ENCODE measurements around the gene HDAC4.

GRCh38 chr2:239135531-239135930 is 265.3 kb downstream of the HDAC4 start:
- no peak for TF ChIP-seq ZNF274 (IDR thresholded peaks at IDR 0.05; ENCODE audit: low read depth, low read length)
- no peak for TF ChIP-seq YY1 (IDR thresholded peaks at IDR 0.05; ENCODE audit: insufficient read depth, insufficient read length)
- TF ChIP-seq SUZ12 (IDR thresholded peaks at IDR 0.05; ENCODE audit: extremely low read depth, insufficient read depth, insufficient read length), result no peak
